Activated CD4-positive, alpha-beta T cell treated with anti-CD3 and anti-CD28 coated beads for 36 hours (primary cell): ENCODE results near the gene NME7. TPM values are rescaled to one million over a fixed set of nuclear protein-coding genes. Genes with fewer than 3 reads are reported as not detected.

ENCODE experiments used
- ATAC-seq: fragments of 200-7000 bp; cut with Tn5 transposase; one replicate; pipeline ENCODE4 v1.10.0; 2021; ENCODE audit warnings: mild to moderate bottlenecking, moderate library complexity
- CTCF ChIA-PET: fragments of 350-600 bp; sonication (Branson Sonifier 250); formaldehyde crosslinking; loops from one replicate; lab custom pipeline; 2021; ENCODE audit warnings: antibody characterized with exemption; lab: Charles Lee
- POLR2A ChIA-PET: fragments of 350-600 bp; sonication (Branson Sonifier 250); formaldehyde crosslinking; loops from one replicate; lab custom pipeline; 2021; ENCODE audit warnings: antibody characterized with exemption, inconsistent platforms; lab: Charles Lee
- DNase-seq: peaks from one replicate; pipeline ENCODE4 v3.0.0-alpha.2; 2020
- H3K27ac Mint-ChIP-seq: one replicate; pipeline ENCODE4 v1.8.0; 2021; ENCODE audit warnings: mixed read lengths
- H3K27me3 Mint-ChIP-seq: one replicate; pipeline ENCODE4 v1.8.0; 2021; ENCODE audit warnings: mixed read lengths
- H3K36me3 Mint-ChIP-seq: one replicate; pipeline ENCODE4 v1.8.0; 2021; ENCODE audit warnings: low read depth, mixed read lengths
- H3K4me1 Mint-ChIP-seq: one replicate; pipeline ENCODE4 v1.8.0; 2021; ENCODE audit warnings: mixed read lengths
- H3K4me3 Mint-ChIP-seq: one replicate; pipeline ENCODE4 v1.8.0; 2021; ENCODE audit warnings: mild to moderate bottlenecking, moderate library complexity, mixed read lengths
- H3K9me3 Mint-ChIP-seq: one replicate; pipeline ENCODE4 v1.8.0; 2021; ENCODE audit warnings: low read depth, mixed read lengths
- intact Hi-C, 2 experiments: fragments of 100-400 bp; cut with DNase I in 1 of 2; cut with micrococcal nuclease in 1 of 2; formaldehyde crosslinking; loops; one replicate each; pipeline versions ENCODE4 v1.14.2 to v1.15.1; 2022 to 2024; cut with DNase I, micrococcal nuclease
- total RNA-seq, 2 experiments: library from RNA; stranded (reverse); gene quantifications; one replicate each; pipeline ENCODE4 v1.2.3, GENCODE V29; 2021

The NME7 gene
- total RNA-seq, 2 experiments from 2014 or later: 11.6 to 15.3 TPM

DNA sequence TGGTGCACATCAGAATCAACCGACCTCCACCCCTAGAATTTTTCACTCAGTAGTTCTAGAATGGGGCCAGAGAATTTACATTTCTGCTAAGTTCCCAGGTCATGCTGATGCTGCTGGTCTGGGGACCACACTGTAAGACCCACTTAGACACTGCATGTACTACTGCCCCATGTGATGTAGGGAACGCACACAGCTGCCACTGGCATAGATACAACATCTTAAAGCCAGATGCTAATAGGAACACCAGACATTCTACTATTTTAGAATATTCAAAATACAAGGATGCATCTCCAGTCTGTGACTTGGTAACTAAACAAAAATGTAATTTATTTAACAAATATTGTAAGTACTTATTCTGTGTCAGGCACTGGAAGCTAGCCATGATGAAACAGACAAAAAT lies 275.2 kb downstream of the NME7 start:
- Mint-ChIP-seq H3K27ac (no peak overlapping the region), H3K9me3 (peaks cover 3% of the 10 kb centered on the region), H3K36me3 (no peaks in the 10 kb centered on the region), H3K4me1 (peaks cover 6% of the 10 kb centered on the region), H3K27me3 (peaks cover 7% of the 10 kb centered on the region), H3K4me3 (no peak overlapping the region)
- DNase-seq (no peak), ATAC-seq (no peak)
- ChIA-PET POLR2A (no interaction called here), CTCF (interaction anchor here (0.5 to 1.0 kb wide), 2 partner anchors 15 to 156 kb away, joined by 3 to 5 read pairs; no protein-coding TSS in a partner anchor)
- intact Hi-C loops: no loop called here

DNA sequence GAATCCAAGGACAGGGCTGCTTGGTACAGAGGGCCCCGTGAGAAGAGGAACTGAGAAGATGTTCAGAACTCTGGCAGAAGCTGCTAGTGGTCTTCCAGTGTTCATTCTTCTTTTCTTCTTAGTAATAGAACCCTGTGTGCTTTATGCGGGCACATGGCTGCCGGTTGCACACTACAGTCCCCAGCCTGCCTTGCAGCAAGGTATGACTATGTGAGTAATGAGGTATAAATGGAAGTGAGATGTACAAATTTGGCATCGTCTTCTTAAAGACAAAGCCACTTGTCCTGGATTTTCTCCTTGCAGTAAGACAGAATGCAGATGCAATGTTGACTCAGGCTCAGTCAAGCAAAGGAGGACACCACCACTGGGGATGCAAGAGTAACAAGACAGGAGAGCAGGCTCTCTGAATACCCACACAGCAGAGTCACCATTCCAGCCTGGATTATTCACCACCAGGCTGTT lies 276.1 kb downstream of the NME7 start:
- Mint-ChIP-seq H3K4me1 (peaks cover 15% of the 10 kb centered on the region), H3K4me3 (no peak overlapping the region), H3K36me3 (no peaks in the 10 kb centered on the region), H3K27me3 (peaks cover 7% of the 10 kb centered on the region), H3K27ac (no peak overlapping the region), H3K9me3 (no peaks in the 10 kb centered on the region)
- ChIA-PET POLR2A (no interaction called here), CTCF (interaction anchor here (0.8 to 1.0 kb wide), 2 partner anchors 16 to 40 kb away, joined by 3 to 4 read pairs; no protein-coding TSS in a partner anchor)
- intact Hi-C loops: no loop called here
- DNase-seq: no peak
- peak; percentile 27 for ATAC-seq

DNA sequence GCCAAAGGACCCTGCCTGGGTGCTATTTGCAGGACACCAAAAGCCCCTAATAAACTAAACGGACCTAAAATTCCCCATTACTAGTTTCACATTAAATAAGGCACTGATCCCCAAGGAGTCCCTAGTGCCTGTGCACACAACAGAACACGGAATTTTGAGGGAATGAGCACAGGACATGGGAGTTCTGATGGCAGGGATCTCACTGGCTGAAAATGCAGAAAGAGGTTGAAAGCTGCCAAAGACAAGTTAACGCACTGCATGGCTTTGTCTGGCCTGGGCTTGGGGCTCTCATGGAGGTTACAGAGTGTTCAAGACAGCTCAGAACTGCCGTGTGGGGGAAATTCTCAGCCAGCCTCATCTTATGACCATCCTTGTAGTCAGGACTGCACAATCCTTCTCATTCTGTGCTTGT lies 276.7 kb downstream of the NME7 start:
- no peaks in the 10 kb centered on the region for H3K36me3 Mint-ChIP-seq
- no peak overlapping the region for H3K4me3 Mint-ChIP-seq
- H3K4me1 Mint-ChIP-seq: peaks cover 15% of the 10 kb centered on the region
- no peaks in the 10 kb centered on the region for H3K9me3 Mint-ChIP-seq
- ChIA-PET POLR2A (interaction anchor here (0.7 kb wide), 1 partner anchor 440 kb away, joined by 4 read pairs; no protein-coding TSS in a partner anchor), CTCF (interaction anchor here (0.6 to 1.4 kb wide), 3 partner anchors 40 to 938 kb away, joined by 3 to 4 read pairs (median 3); no protein-coding TSS in a partner anchor)
- no peak for DNase-seq
- peak; percentile 37 for ATAC-seq
- no peak overlapping the region for H3K27ac Mint-ChIP-seq
- intact Hi-C loops: no loop called here
- peaks cover 7% of the 10 kb centered on the region for H3K27me3 Mint-ChIP-seq

- Mint-ChIP-seq H3K4me3 (no peak overlapping the region), H3K27ac (no peak overlapping the region), H3K27me3 (peaks cover 5% of the 10 kb centered on the region), H3K9me3 (no peaks in the 10 kb centered on the region), H3K36me3 (no peaks in the 10 kb centered on the region), H3K4me1 (peaks cover 15% of the 10 kb centered on the region)
- CTCF ChIA-PET: interaction anchor here (0.6 to 1.4 kb wide), 4 partner anchors 14 to 938 kb away, joined by 3 to 4 read pairs (median 3); no protein-coding TSS in a partner anchor
- POLR2A ChIA-PET: interaction anchor here (0.7 kb wide), 1 partner anchor 440 kb away, joined by 4 read pairs; no protein-coding TSS in a partner anchor
- DNase-seq: no peak
- intact Hi-C loops: no loop called here
- peak; percentile 55 for ATAC-seq
Measured at GRCh38 chr1:169090308-169090899, 277.2 kb downstream of the NME7 start.

DNA sequence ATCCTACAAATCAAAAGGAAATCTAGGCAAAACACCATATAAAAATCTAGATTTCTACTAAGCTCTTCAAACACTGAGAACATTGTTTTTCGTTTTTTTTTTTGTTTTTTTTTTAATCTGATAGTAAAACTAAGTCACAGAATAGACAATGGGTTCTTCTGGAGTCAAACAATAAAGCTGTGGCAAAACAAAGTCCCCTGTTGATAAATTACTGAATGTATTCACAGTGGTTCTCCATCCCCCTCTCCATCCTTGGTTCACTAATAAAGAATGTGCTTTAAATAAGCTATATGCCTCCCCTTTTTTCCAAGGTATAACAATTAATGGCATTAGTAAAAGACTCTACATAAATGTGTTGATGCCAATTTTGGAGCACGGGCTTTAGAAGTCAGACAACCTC lies 277.8 kb downstream of the NME7 start:
- Mint-ChIP-seq H3K27ac (no peak overlapping the region), H3K4me1 (peaks cover 15% of the 10 kb centered on the region), H3K4me3 (no peak overlapping the region), H3K27me3 (peaks cover 5% of the 10 kb centered on the region), H3K36me3 (no peaks in the 10 kb centered on the region), H3K9me3 (no peaks in the 10 kb centered on the region)
- DNase-seq: no peak
- intact Hi-C loops: loop anchor here in 1 of 2 experiments (5.0 kb wide), 1 partner anchor 157 kb away; no protein-coding TSS in a partner anchor
- no peak for ATAC-seq
- ChIA-PET POLR2A (no interaction called here), CTCF (interaction anchor here (0.9 to 1.4 kb wide), 2 partner anchors 15 to 40 kb away, joined by 3 read pairs; no protein-coding TSS in a partner anchor)

GRCh38 chr1:169087876-169088275 lies 279.7 kb downstream of the NME7 start:
- DNase-seq (no peak), ATAC-seq (no peak)
- no peaks in the 10 kb centered on the region for H3K9me3 Mint-ChIP-seq
- H3K36me3 Mint-ChIP-seq: no peaks in the 10 kb centered on the region
- peaks cover 2% of the 10 kb centered on the region for H3K27me3 Mint-ChIP-seq
- POLR2A ChIA-PET: interaction anchor here (0.7 kb wide), 1 partner anchor 16 kb away, joined by 3 read pairs; no protein-coding TSS in a partner anchor
- intact Hi-C loops: loop anchor here in 1 of 2 experiments (5.0 kb wide), 1 partner anchor 156 kb away; no protein-coding TSS in a partner anchor
- CTCF ChIA-PET: interaction anchor here (0.8 kb wide), 1 partner anchor 15 kb away, joined by 4 read pairs; no protein-coding TSS in a partner anchor
- no peak overlapping the region for H3K27ac Mint-ChIP-seq
- no peak overlapping the region for H3K4me3 Mint-ChIP-seq
- H3K4me1 Mint-ChIP-seq: peaks cover 15% of the 10 kb centered on the region

GRCh38 chr1:169086603-169087455 lies 280.8 kb downstream of the NME7 start:
- H3K4me1 Mint-ChIP-seq: peaks cover 15% of the 10 kb centered on the region
- intact Hi-C loops: loop anchor here in 1 of 2 experiments (5.0 kb wide), 1 partner anchor 155 kb away; no protein-coding TSS in a partner anchor
- H3K27me3 Mint-ChIP-seq: peaks cover 2% of the 10 kb centered on the region
- no peak overlapping the region for H3K27ac Mint-ChIP-seq
- H3K36me3 Mint-ChIP-seq: no peaks in the 10 kb centered on the region
- H3K4me3 Mint-ChIP-seq: no peak overlapping the region
- ChIA-PET CTCF (interaction anchor here (0.6 to 0.9 kb wide), 3 partner anchors 16 to 25 kb away, joined by 3 to 4 read pairs (median 3); no protein-coding TSS in a partner anchor), POLR2A (no interaction called here)
- no peaks in the 10 kb centered on the region for H3K9me3 Mint-ChIP-seq
- ATAC-seq: peak; percentile 13
- DNase-seq: no peak

GRCh38 chr1:169085911-169086310 lies 281.7 kb downstream of the NME7 start:
- POLR2A ChIA-PET: no interaction called here
- peaks cover 2% of the 10 kb centered on the region for H3K27me3 Mint-ChIP-seq
- no peak overlapping the region for H3K27ac Mint-ChIP-seq
- DNase-seq (no peak), ATAC-seq (no peak)
- H3K9me3 Mint-ChIP-seq: no peaks in the 10 kb centered on the region
- intact Hi-C loops: loop anchor here in 1 of 2 experiments (5.0 kb wide), 1 partner anchor 154 kb away; no protein-coding TSS in a partner anchor
- H3K4me1 Mint-ChIP-seq: peaks cover 15% of the 10 kb centered on the region
- no peaks in the 10 kb centered on the region for H3K36me3 Mint-ChIP-seq
- CTCF ChIA-PET: interaction anchor here (0.6 to 0.9 kb wide), 2 partner anchors 26 to 64 kb away, joined by 3 read pairs; no protein-coding TSS in a partner anchor
- no peak overlapping the region for H3K4me3 Mint-ChIP-seq

Other genes starting within 250 kb of the NME7 start
- 1 to 10 TPM; 6.5 to 7.1 TPM for gene BLZF1, start 398 bp upstream of the NME7 start, total RNA-seq
- under 1 TPM; 0.11 to 0.14 TPM for gene CCDC181, start 59.7 kb upstream of the NME7 start, total RNA-seq
- 1 to 10 TPM; 4.0 to 4.4 TPM for gene SLC19A2, start 118.1 kb upstream of the NME7 start, total RNA-seq
- 10 to 100 TPM; 49.8 to 57.8 TPM for gene F5, start 218.7 kb upstream of the NME7 start, total RNA-seq